ENCODE data around the gene PCDHA8. TPM values are rescaled to one million over a fixed set of nuclear protein-coding genes. Genes with fewer than 3 reads are reported as not detected.

The PCDHA8 gene
- total and polyA plus RNA-seq, 2 of the 13 experiments (the other 11 are each of a cell fraction or from before 2014, with no cell fraction given): 0.03 to 0.11 TPM

DNA sequence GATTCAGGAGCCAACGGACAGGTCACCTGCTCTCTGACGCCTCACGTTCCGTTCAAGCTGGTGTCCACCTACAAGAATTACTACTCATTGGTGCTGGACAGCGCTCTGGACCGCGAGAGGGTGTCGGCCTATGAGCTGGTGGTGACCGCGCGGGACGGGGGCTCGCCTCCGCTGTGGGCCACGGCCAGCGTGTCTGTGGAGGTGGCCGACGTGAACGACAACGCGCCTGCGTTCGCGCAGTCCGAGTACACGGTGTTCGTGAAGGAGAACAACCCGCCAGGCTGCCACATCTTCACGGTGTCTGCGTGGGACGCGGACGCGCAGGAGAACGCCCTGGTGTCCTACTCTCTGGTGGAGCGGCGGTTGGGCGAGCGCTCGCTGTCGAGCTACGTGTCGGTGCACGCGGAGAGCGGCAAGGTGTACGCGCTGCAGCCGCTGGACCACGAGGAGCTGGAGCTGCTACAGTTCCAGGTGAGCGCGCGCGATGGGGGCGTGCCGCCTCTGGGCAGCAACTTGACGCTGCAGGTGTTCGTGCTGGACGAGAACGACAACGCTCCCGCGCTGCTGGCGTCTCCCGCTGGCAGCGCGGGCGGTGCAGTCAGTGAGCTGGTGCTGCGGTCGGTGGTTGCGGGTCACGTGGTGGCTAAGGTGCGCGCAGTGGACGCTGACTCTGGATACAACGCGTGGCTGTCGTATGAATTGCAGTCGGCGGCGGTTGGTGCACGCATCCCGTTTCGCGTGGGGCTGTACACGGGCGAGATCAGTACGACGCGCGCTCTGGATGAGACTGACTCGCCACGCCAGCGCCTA lies 16.4 kb downstream of the PCDHA8 start:
- WGBS (ENCODE audit: low lambda C conversion rate): 90% methylated on average over 93 of the region's 94 CpGs
- no peaks in the 10 kb centered on the region for H4K20me1 ChIP-seq (ENCODE audit: insufficient read depth, low read length)
- no peak for ATAC-seq
- H3K4me2 ChIP-seq (ENCODE audit: low read depth, low read length): no peak overlapping the region
- H3K9ac ChIP-seq (ENCODE audit: insufficient read depth, low read depth, low read length): no peak overlapping the region
- no peak for FAIRE-seq
- TF ChIP-seq MBD4 (IDR thresholded peaks at IDR 0.05; ENCODE audit: borderline replicate concordance, low read length) (no peak), POLR2AphosphoS2 (IDR thresholded peaks at IDR 0.05; ENCODE audit: low read depth, low read length) (no peak), POLR2A (IDR thresholded peaks at IDR 0.05; ENCODE audit: insufficient read depth in 1 of 2, low read depth in 2 of 2, low read length in 2 of 2) (no peak), MIER3 (CRISPR knock-in tag; IDR thresholded peaks at IDR 0.05; ENCODE audit: borderline replicate concordance) (no peak), ZNF205 (CRISPR knock-in tag; IDR thresholded peaks at IDR 0.05) (no peak)
- H3K79me2 ChIP-seq (ENCODE audit: insufficient read depth, low read length): no peaks in the 10 kb centered on the region
- H3K9me3 ChIP-seq (ENCODE audit: low read length): no peaks in the 10 kb centered on the region
- no peak overlapping the region for H3K27ac ChIP-seq (ENCODE audit: extremely low read length, insufficient read depth, low read length)
- no peak for DNase-seq (ENCODE audit: low spot score)
- H3K4me1 ChIP-seq (ENCODE audit: insufficient read depth, low read length): no peaks in the 10 kb centered on the region
- no peak overlapping the region for H2AFZ ChIP-seq (ENCODE audit: low read length)
- H3K27me3 ChIP-seq (ENCODE audit: control insufficient read depth in 1 of 2, insufficient read depth in 2 of 2, low read length in 2 of 2): no peaks in the 10 kb centered on the region
- intact Hi-C loops (cut with micrococcal nuclease; ENCODE audit: unreplicated experiment) (no loop called here), in situ Hi-C loops (cut with HindIII; ENCODE audit: extremely low pct_ligation_motif_present, low pct_unique_long_range_greater_than_20kb) (no loop called here)
- no TSS peak for BruUV-seq (replicated peaks)
- H3K4me3 ChIP-seq (replicated peaks in 1 of 3; ENCODE audit: insufficient read depth in 1 of 3, low read depth in 2 of 3, low read length in 3 of 3): no peak overlapping the region
- ChIA-PET POLR2A (no interaction called here), CTCF (ENCODE audit: low intra/inter-chr PET ratio, low total read pairs) (no interaction called here)
- no peaks in the 10 kb centered on the region for H3K36me3 ChIP-seq (replicated peaks in 1 of 2; ENCODE audit: control insufficient read depth in 1 of 2, insufficient read depth in 2 of 2, low read length in 2 of 2)

DNA sequence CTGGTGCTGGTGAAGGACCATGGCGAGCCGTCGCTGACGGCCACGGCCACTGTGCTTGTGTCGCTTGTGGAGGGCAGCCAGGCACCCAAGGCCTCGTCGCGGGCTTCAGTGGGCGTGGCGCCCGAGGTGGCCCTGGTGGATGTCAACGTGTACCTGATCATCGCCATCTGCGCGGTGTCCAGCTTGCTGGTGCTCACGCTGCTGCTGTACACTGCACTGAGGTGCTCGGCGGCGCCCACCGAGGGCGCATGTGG lies 16.9 kb downstream of the PCDHA8 start:
- DNase-seq (ENCODE audit: low spot score) (no peak), FAIRE-seq (no peak), ATAC-seq (no peak)
- no TSS peak for BruUV-seq (replicated peaks)
- Histone ChIP-seq H4K20me1 (ENCODE audit: insufficient read depth, low read length) (no peaks in the 10 kb centered on the region), H3K27me3 (ENCODE audit: control insufficient read depth in 1 of 2, insufficient read depth in 2 of 2, low read length in 2 of 2) (no peaks in the 10 kb centered on the region), H3K9ac (ENCODE audit: insufficient read depth, low read depth, low read length) (no peak overlapping the region), H3K9me3 (ENCODE audit: low read length) (no peaks in the 10 kb centered on the region), H3K4me2 (ENCODE audit: low read depth, low read length) (no peak overlapping the region), H3K27ac (ENCODE audit: extremely low read length, insufficient read depth, low read length) (no peak overlapping the region), H2AFZ (ENCODE audit: low read length) (no peak overlapping the region), H3K4me3 (replicated peaks in 1 of 3; ENCODE audit: insufficient read depth in 1 of 3, low read depth in 2 of 3, low read length in 3 of 3) (no peak overlapping the region), H3K36me3 (replicated peaks in 1 of 2; ENCODE audit: control insufficient read depth in 1 of 2, insufficient read depth in 2 of 2, low read length in 2 of 2) (no peaks in the 10 kb centered on the region), H3K4me1 (ENCODE audit: insufficient read depth, low read length) (no peaks in the 10 kb centered on the region), H3K79me2 (ENCODE audit: insufficient read depth, low read length) (no peaks in the 10 kb centered on the region)
- 78% methylated on average over 15 of the region's 22 CpGs for WGBS (ENCODE audit: low lambda C conversion rate)
- ChIA-PET CTCF (ENCODE audit: low intra/inter-chr PET ratio, low total read pairs) (no interaction called here), POLR2A (no interaction called here)
- in situ Hi-C loops (cut with HindIII; ENCODE audit: extremely low pct_ligation_motif_present, low pct_unique_long_range_greater_than_20kb): no loop called here
- intact Hi-C loops (cut with micrococcal nuclease; ENCODE audit: unreplicated experiment): no loop called here
- TF ChIP-seq ZFP1 (CRISPR knock-in tag; IDR thresholded peaks at IDR 0.05): no peak
- no peak for TF ChIP-seq ZNF572 (CRISPR knock-in tag; IDR thresholded peaks at IDR 0.05)
- TF ChIP-seq KMT2A (CRISPR knock-in tag; IDR thresholded peaks at IDR 0.05): no peak
- TF ChIP-seq SUZ12 (IDR thresholded peaks at IDR 0.05; ENCODE audit: low read depth, low read length): no peak
- TF ChIP-seq TCF12 (IDR thresholded peaks at IDR 0.05): no peak
- no peak for TF ChIP-seq TCF12 (CRISPR knock-in tag; IDR thresholded peaks at IDR 0.05)
- TF ChIP-seq, protein P1, sequence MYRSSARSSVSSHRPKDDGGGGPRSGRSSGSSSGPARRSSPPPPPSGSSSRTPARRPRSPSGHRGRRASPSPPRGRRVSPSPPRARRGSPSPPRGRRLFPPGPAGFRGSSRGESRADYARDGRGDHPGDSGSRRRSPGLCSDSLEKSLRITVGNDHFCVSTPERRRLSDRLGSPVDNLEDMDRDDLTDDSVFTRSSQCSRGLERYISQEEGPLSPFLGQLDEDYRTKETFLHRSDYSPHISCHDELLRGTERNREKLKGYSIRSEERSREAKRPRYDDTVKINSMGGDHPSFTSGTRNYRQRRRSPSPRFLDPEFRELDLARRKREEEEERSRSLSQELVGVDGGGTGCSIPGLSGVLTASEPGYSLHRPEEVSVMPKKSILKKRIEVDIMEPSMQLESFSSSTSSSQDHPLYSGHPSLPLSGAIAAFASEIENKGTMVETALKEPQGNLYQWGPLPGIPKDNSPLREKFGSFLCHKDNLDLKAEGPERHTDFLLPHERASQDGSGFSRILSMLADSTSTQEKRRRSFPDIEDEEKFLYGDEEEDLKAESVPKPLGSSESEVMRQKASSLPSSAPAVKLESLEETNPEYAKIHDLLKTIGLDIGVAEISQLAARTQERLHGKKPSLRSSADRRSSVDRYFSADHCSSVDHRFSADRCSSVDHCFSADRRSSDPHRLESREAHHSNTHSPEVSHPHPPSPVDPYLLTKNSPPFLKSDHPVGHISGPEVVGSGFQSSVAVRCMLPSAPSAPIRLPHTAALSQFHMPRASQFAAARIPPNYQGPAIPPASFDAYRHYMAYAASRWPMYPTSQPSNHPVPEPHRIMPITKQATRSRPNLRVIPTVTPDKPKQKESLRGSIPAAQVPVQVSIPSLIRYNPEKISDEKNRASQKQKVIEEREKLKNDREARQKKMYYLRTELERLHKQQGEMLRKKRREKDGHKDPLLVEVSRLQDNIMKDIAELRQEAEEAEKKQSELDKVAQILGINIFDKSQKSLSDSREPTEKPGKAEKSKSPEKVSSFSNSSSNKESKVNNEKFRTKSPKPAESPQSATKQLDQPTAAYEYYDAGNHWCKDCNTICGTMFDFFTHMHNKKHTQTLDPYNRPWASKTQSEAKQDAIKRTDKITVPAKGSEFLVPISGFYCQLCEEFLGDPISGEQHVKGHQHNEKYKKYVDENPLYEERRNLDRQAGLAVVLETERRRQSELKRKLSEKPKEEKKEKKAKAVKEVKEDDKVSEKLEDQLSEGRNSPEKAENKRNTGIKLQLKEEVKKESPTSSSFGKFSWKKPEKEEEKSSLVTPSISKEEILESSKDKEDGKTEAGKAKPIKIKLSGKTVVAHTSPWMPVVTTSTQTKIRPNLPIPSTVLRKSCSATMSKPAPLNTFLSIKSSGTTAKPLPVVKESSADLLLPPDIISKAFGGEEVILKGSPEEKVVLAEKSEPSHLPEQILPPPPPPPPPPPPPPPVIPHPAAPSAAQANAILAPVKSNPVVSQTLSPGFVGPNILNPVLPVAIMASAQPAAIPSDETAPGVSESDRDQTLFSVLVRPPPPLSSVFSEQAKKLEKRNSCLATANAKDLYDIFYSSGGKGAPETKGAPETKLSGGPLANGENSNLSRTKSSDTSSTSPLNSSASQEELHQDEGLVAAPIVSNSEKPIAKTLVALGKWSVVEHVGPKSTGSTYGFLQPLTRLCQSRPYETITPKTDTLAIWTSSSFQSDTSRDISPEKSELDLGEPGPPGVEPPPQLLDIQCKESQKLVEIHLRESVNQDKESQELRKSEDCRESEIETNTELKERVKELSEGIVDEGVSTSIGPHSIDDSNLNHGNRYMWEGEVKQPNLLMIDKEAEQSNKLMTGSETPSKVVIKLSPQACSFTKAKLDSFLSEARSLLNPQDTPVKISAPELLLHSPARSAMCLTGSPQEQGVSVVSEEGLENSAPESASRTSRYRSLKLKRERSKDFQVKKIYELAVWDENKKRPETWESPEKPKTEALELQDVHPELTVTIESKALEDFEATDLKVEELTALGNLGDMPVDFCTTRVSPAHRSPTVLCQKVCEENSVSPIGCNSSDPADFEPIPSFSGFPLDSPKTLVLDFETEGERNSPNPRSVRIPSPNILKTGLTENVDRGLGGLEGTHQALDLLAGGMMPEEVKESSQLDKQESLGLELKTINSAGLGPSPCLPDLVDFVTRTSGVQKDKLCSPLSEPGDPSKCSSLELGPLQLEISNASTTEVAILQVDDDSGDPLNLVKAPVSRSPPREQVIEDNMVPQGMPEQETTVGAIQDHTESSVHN (CRISPR knock-in tag; IDR thresholded peaks at IDR 0.05): no peak
- TF ChIP-seq ZNF3 (CRISPR knock-in tag; IDR thresholded peaks at IDR 0.05): no peak

All from HepG2 (cell line).